Dedifferentiated amniotic fluid mesenchymal stem cell (primary cell): ENCODE data around the gene SNX15.
"Not testable (repeated sequence)": the region's sequence is repeated elsewhere in the genome, so short reads cannot be mapped to it uniquely, and the experiment has no call there.

ENCODE experiments used
- DNase-seq: peaks from one replicate; pipeline ENCODE4 v3.0.0-alpha.2; 2016; ENCODE audit errors: extremely low spot score

Gene SNX15

DNA sequence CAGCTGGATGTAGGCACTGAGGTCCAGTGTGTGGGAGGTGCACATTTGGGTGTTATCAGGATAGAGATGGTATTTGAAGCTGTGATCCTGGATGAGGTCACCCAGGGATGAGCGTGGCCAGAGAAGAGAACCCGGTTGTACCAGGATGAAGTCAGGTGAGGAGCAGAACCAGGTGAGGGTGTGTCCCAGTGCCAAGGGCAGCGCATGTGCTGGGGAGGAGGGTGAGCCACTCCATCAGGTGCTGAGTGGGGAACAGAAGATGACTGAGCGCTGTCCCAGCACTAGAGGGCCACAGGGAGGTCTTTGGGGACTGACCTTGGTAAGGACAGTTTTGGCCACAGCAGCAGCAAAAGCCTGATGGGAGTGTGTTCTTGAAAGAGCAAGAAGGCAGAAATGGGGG lies 10.5 kb upstream of the SNX15 start:
- DNase-seq: no peak

DNA sequence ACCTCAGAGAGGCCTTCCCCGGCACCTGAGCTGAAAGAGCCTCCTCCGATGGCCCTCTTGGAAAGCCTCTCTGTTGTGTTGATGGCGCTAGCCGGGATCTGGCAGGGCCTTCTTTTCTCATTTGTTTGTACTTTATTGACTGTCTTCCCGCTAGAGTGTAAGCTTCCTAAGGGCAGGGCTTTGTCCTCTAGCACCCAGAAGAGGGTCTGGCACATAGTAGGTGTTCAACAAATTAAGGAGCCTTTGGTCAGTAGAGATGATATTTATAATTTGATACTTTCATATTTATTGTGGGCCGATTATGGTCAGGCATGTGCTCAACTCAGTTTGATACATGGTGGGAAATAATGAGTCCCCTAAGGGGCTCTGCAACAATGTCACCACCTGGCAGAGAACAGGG lies 9.3 kb upstream of the SNX15 start:
- no peak for DNase-seq

GRCh38 chr11:65019824-65020223 lies 7.4 kb upstream of the SNX15 start:
- no peak for DNase-seq

DNA sequence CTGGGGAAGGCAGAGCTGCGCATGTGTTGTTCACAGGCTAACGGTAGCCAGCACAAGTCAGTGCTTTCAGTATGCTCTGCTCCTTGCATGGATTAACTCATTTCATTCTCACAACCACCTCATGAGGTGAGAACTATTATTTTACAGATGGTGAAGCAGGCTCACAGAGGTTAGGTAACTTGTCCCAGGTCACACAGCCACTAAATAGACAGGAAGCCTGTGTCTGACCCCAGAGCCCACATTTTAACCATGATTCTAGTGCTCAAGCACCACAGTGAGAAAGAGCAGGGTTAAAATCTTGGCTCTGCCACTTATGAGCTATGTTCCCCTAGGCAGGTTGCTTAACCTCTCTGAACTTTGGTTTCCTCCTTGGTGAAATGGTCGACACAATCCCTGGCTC lies 6.2 kb upstream of the SNX15 start:
- DNase-seq: no peak

- no peak for DNase-seq
These were observed 5.7 kb upstream of the SNX15 start for GRCh38 chr11:65021509-65021908.

GRCh38 chr11:65023502-65023901 lies 3.7 kb upstream of the SNX15 start:
- not testable (repeated sequence) for DNase-seq

DNA sequence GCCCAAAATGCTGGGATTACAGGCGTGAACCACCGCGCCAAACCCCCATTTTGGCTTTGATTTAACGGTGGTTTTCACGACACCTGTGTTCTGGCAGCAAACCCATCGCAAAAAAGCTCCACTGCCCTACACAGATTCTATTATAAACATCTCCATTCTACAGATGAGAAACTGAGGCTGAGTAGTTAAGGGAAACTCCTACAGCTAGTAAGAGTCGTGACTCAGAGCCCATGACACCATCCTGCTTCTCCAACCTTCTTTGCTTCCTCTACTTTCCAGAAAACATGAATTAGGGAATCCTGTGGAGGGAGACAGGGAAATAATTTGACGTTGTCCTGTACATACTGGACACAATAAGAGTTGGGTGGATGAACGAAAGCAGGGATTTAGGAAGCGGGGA lies 429 bp upstream of the SNX15 start:
- DNase-seq: peak; percentile 16

GRCh38 chr11:65032216-65032615 lies 5.0 kb downstream of the SNX15 start:
- DNase-seq: no peak

DNA sequence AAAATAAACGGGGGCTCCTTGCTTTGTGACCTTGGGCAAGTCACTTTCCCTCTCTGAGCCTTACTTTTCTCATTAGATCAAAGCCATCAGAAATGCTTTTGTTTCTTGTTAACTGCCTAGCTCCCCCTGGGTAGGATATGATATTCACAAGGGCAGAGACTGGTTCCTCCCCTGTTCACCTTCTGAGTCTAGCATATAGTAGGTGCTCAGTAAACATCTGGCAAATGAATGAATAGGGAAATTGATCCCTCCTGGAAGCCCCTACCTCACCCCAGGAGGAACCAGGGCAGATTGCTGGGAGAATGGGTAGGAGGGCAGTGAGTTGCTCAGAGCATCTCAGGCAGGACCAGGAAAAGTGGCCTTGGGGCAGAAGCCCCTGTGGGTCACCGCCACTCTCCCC lies 7.2 kb downstream of the SNX15 start:
- DNase-seq: no peak

DNA sequence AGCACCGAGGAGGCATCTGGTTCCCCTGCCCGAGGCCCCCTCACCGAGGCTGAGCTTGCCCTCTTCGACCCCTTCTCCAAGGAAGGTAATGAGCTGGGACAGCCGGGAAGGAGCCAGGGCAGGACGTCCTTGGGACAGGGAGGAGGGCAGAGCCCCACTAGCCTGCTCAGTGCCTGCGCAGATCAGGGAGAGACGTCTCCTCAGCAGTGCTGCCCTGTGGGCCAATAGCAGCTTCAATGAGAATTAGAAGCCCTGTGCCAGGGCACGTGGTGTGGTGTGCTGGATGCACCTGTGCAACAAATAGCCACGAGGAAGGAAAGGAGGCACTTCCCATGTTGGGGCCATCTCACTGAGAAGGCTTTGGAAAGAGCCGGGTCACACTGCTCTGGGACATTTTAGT lies 8.3 kb downstream of the SNX15 start:
- DNase-seq: no peak

DNA sequence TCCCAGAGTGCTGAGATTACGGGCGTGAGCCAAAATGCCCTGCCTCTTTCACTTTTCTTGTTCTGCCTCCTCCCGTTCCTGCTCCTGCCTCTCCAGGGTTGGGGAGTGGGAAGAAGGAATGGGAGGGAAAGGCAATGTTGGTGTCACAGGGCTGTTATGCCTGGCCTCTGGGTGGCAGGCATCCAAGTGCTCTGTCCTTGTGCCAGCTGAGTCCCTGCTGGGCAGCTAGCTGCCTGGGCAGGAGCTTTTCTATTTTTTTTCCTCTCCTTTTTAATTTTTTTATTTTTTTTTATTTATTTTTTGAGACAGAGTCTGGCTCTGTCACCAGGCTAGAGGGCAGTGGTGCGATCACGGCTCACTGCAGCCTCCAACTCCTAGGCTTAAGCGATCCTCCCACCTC lies 9.7 kb downstream of the SNX15 start:
- DNase-seq: no peak

- DNase-seq: no peak
These were observed 13.2 kb downstream of the SNX15 start for GRCh38 chr11:65040520-65040846.

- DNase-seq: peak; percentile 76
These were observed 13.8 kb downstream of the SNX15 start, which contains the start of gene SAC3D1 for GRCh38 chr11:65040847-65041622. TSS of gene SAC3D1 (plus strand) at chr11:65041210. CDS start at chr11:65041293, 83 bp downstream.

- no peak for DNase-seq
These were observed 15.7 kb downstream of the SNX15 start for GRCh38 chr11:65042891-65043290.

- no peak for DNase-seq
These were observed 16.8 kb downstream of the SNX15 start for GRCh38 chr11:65043881-65044501.

- DNase-seq: no peak
These were observed 17.8 kb downstream of the SNX15 start for GRCh38 chr11:65045061-65045460.

GRCh38 chr11:65045728-65046127 lies 18.5 kb downstream of the SNX15 start:
- DNase-seq: no peak

GRCh38 chr11:65047581-65048422 lies 20.6 kb downstream of the SNX15 start:
- no peak for DNase-seq

- DNase-seq: no peak
These were observed 24.2 kb downstream of the SNX15 start for GRCh38 chr11:65051398-65051858.

DNA sequence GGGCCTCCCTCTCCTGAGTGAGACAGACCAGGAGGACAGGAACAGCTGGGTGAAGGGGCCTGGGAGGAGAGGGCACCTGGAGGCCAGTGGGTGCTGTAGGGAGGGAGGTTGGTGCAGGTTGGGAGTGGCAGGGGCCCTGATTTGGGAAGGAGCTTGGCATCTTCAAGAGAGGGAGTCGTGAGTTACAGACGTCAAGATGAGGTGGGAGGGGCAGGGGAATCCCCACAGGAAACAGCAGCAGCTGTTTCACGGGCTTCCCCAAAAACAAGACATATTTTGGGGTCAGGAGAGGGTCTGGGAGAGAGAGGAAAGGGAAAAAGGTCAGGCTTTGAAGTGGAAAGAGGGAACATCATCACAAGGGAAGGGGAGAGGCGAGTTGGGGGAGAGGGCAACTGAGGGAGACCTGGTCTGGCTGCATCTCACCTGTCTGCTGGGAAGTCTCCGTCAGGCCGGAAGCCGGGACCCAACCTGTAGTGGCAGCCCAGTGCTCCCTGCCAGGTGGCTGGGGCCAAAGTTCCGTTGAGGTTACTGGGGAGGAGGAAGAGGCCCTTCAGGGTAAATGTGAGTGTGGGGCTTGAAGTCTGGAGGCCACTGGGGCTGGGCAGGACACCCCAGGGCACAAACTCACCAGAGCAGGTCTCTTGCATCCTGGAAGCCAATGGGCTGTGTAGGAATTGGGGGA lies 26.7 kb downstream of the SNX15 start:
- no peak for DNase-seq

DNA sequence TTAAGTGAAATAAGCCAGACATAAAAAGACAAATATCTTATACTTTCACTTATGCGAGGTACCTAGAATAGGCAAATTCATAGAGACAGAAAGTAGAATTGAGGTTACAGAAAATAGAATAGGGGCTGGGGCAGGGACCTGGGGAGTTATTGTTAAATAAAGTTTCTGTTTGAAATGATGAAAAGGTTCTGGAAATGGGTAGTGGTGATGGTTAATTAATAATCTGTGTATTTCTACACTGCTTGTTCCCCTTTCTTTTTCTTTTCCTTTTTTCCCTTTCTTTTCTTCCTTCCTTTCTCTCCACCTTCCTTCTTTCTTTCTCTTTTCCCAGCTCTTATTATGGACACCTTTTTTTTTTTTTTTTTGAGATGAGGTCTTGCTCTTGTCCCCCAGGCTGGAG lies 28.3 kb downstream of the SNX15 start:
- no peak for DNase-seq

- DNase-seq: no peak
These were observed 29.8 kb downstream of the SNX15 start for GRCh38 chr11:65056999-65057398.
